ENCODE measurements around the gene KNCN.

Gene KNCN

DNA sequence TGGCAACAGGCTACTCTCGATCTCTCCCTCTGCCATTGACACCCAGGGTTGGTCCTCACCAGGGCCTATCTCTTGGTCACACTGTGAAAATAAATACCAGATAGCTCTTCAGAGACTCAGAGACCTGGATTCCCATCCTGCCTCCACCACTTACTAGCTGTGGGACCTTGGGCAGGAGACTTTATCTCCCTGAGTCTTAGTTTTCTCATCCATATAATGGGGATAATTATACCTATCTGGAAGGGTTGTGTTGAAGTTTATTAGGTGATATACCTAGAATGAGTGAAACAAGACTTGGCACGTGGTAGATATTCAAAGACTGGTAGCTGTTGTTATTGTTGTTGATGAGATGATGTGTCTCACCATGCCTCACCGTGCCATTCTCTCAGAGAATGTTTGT is 54.4 kb downstream of the KNCN start:
- DNase-seq = no peak

DNA sequence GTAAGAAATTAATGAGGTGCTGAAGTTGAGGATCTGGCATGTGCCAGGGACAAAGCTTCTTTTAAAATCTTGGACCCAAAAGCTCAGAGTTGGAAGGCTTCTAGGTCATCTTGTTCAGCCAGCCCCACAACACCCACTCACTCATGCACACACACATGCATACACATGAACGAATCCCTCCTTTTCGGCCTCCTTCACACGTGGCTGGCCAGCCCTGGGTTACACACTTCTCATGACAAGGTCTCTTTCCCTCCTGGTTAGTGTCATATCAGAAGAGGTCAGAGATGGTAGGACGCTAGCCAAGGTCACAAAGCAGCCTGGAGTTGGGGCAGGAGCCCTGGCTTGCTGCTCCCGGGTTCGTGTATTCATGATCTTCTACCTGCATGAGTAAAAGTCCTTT is 54.9 kb downstream of the KNCN start:
- DNase-seq = no peak

DNA sequence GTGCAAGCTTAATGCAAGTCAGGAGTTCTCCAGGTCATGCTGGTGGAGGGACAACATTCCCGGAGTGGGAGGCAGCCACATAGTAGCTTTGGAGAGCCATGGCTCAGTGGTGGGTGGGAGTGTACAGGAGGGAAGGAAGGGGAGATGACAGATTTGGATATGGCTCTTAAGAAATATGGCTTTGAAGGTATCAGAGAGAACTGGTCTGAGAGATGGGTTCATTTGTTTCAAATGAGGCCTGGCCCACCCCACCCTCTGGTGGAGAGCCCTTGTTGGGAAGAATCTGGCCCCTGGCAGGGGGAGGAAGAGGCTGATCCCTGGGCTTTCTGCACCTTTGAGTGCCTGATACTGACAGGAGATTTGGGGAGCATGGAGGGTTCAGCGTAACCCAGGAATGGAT is 55.7 kb downstream of the KNCN start:
- no peak for DNase-seq
